ENCODE results near the gene TSC1.

DNA sequence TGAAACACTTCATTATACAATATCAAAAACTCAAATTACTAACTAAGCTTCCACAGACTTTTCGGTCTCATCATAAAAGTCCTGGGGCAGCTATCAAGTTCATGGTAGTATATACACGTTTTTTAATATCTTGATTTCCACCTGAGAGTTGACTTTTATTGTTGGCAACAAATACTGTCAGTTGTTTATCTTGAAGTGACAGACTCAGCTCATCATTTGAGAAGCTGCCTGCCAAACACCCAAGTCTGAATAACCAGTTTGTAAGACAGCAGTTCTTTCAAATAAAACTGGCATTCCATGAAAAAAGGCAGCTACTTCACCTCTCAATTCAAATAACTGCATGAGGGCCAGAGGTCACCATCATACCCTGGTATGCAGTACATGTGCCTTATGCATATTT lies 35.1 kb downstream of the TSC1 start:
- TF ChIP-seq CTCF (IDR thresholded peaks at IDR 0.05), result no peak
- no peak for TF ChIP-seq POLR2A (IDR thresholded peaks at IDR 0.05)

Data from thyroid gland (tissue), 4 donors.